ENCODE measurements around the gene ARMC12.
A peak's percentile ranks its signal among the peaks of the same experiment; 100 is the strongest.
"Not testable (repeated sequence)": the region's sequence is repeated elsewhere in the genome, so short reads cannot be mapped to it uniquely, and the experiment has no call there.

The ARMC12 gene

DNA sequence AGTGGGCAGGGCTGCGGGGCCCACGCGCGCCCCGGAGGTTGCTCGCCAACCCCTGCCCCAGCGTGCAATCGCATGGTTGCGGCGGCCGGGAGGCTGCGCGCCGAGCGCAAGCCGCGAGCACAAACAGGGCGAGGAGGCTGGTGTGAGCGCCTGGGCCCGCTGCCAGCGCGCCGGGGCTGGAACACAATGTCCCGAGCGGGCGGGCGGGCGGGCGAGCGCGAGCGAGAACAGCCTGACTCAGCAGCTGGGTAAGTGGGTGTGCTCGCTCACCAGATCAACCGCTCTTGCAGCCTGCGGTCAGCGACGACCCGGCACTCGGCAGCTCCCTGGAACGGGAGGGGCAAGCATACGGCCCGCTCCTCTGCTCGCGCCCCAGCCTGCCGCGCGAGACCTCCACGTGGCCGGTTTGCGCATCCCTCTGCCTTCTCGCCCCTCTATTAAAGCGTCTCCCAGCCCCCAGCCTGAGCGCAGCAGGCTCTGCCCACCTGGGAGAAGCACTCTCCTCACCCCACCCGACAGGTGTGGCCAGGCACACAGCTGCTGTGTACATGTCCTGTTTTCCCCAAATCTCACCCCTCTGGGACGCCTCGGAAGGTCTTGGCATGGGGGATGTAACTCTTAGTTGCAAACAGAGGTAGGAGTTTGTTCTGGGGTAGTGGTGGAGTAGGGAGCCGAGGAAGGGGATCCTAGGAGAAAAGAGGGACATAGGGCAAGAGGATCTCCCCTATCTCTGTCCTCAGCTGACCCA is 8.7 kb upstream of the ARMC12 start:
- H3K4me1 ChIP-seq (ENCODE audit: insufficient read depth, low read length): peaks cover 45% of the 10 kb centered on the region
- H3K9ac ChIP-seq (ENCODE audit: low read depth, low read length): peak overlapping the region; percentile 93
- WGBS: 2% methylated on average over 57 of the region's 57 CpGs
- no peaks in the 10 kb centered on the region for H3K36me3 ChIP-seq (ENCODE audit: insufficient read depth, low read length)
- H3K4me3 ChIP-seq (ENCODE audit: low read length): peak overlapping the region; percentile 80
- peak overlapping the region; percentile 80 for H3K27ac ChIP-seq (ENCODE audit: low read depth, low read length)
- peaks cover 2% of the 10 kb centered on the region; the same call in 1 of the 2 replicates for H3K27me3 ChIP-seq (ENCODE audit: insufficient read depth, low read length)
- no peaks in the 10 kb centered on the region for H3K9me3 ChIP-seq (ENCODE audit: insufficient read depth, low read depth, low read length)

- Histone ChIP-seq H3K27me3 (ENCODE audit: insufficient read depth, low read length) (peaks cover 2% of the 10 kb centered on the region; the same call in 1 of the 2 replicates), H3K36me3 (ENCODE audit: insufficient read depth, low read length) (no peaks in the 10 kb centered on the region), H3K27ac (ENCODE audit: low read depth, low read length) (no peak overlapping the region), H3K4me3 (ENCODE audit: low read length) (peak overlapping the region; percentile 80), H3K4me1 (ENCODE audit: insufficient read depth, low read length) (peaks cover 45% of the 10 kb centered on the region), H3K9me3 (ENCODE audit: insufficient read depth, low read depth, low read length) (no peaks in the 10 kb centered on the region), H3K9ac (ENCODE audit: low read depth, low read length) (peak overlapping the region; percentile 93; the same call in 1 of the 2 replicates)
- 58% methylated on average over 11 of the region's 12 CpGs for WGBS
Observed at GRCh38 chr6:35728683-35729678, 7.9 kb upstream of the ARMC12 start.

DNA sequence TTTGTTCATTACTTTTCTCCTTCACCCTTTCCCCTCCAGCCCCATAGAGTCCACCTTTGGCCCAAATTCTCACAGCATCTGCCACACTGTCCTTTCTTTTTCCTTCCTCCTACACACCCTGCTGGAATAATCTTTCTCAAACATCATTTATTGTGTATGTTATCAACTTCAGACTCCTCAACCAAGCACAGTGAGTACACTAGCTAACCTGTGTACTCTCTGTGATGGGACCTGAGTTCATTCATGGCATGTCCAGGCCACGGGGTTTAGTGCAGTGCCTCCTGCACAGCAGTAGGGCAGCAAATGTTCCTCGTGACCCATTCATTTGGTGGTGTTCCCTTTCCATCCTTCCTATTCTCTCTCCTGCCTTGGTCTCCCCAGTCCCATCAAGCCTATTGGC is 7.1 kb upstream of the ARMC12 start:
- H3K4me1 ChIP-seq (ENCODE audit: insufficient read depth, low read length): peaks cover 45% of the 10 kb centered on the region
- H3K9ac ChIP-seq (ENCODE audit: low read depth, low read length): no peak overlapping the region
- H3K4me3 ChIP-seq (ENCODE audit: low read length): no peak overlapping the region
- no peaks in the 10 kb centered on the region for H3K9me3 ChIP-seq (ENCODE audit: insufficient read depth, low read depth, low read length)
- no peaks in the 10 kb centered on the region for H3K36me3 ChIP-seq (ENCODE audit: insufficient read depth, low read length)
- no peak overlapping the region for H3K27ac ChIP-seq (ENCODE audit: low read depth, low read length)
- H3K27me3 ChIP-seq (ENCODE audit: insufficient read depth, low read length): peaks cover 2% of the 10 kb centered on the region; the same call in 1 of the 2 replicates
- WGBS: 42% methylated on average over 2 of the region's 2 CpGs

DNA sequence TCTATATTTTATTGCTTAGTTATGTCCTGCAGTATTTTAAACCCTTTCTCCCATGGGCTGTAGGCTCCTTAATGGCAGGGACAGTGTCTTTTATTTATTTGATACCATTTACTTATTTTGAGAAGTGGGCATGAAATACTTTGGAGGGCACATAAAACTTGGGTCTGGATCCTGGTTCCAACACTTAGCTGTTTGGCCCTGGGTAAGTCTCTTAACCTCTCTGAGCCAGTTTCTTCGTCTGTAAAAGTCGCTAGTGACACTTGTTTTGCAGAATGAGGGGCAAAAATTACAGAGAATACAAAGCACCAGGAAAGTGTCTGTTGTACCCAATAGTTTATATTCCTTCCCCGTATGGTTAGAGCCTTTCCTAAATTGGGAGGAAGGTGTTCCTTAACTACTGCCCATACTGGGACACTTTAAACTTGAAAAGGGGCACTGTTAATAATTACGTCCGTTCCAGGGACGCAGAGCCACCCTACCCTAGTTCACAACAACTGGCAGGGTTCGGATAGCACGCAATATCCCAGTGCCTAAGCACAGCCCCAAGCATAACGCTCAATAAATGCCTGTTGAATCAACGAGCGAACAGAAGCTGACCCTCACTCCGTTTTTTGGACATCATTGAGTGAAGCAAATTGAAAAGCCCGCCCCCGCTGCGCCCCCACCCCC is 6.0 kb upstream of the ARMC12 start:
- peaks cover 37% of the 10 kb centered on the region for H3K4me1 ChIP-seq (ENCODE audit: insufficient read depth, low read length)
- WGBS: 8% methylated on average over 12 of the region's 15 CpGs
- H3K9ac ChIP-seq (ENCODE audit: low read depth, low read length): no peak overlapping the region; the same call in 1 of the 2 replicates
- no peaks in the 10 kb centered on the region for H3K9me3 ChIP-seq (ENCODE audit: insufficient read depth, low read depth, low read length)
- no peaks in the 10 kb centered on the region for H3K36me3 ChIP-seq (ENCODE audit: insufficient read depth, low read length)
- H3K27ac ChIP-seq (ENCODE audit: low read depth, low read length): peak overlapping the region; percentile 96; the same call in 1 of the 2 replicates
- peaks cover 2% of the 10 kb centered on the region; the same call in 1 of the 2 replicates for H3K27me3 ChIP-seq (ENCODE audit: insufficient read depth, low read length)
- H3K4me3 ChIP-seq (ENCODE audit: low read length): peak overlapping the region; percentile 82

- Histone ChIP-seq H3K27ac (ENCODE audit: low read depth, low read length) (peak overlapping the region; percentile 100), H3K36me3 (ENCODE audit: insufficient read depth, low read length) (no peaks in the 10 kb centered on the region), H3K9me3 (ENCODE audit: insufficient read depth, low read depth, low read length) (no peaks in the 10 kb centered on the region), H3K9ac (ENCODE audit: low read depth, low read length) (peak overlapping the region; percentile 71), H3K4me3 (ENCODE audit: low read length) (peak overlapping the region; percentile 82), H3K4me1 (ENCODE audit: insufficient read depth, low read length) (peaks cover 35% of the 10 kb centered on the region), H3K27me3 (ENCODE audit: insufficient read depth, low read length) (no peaks in the 10 kb centered on the region)
- WGBS: 0% methylated on average over 23 of the region's 23 CpGs
Observed at GRCh38 chr6:35731414-35731735, 5.5 kb upstream of the ARMC12 start.

GRCh38 chr6:35731736-35732532 is 4.9 kb upstream of the ARMC12 start:
- H3K27ac ChIP-seq (ENCODE audit: low read depth, low read length): peak overlapping the region; percentile 100
- H3K27me3 ChIP-seq (ENCODE audit: insufficient read depth, low read length): no peaks in the 10 kb centered on the region
- no peaks in the 10 kb centered on the region for H3K36me3 ChIP-seq (ENCODE audit: insufficient read depth, low read length)
- peak overlapping the region; percentile 71 for H3K9ac ChIP-seq (ENCODE audit: low read depth, low read length)
- peaks cover 30% of the 10 kb centered on the region for H3K4me1 ChIP-seq (ENCODE audit: insufficient read depth, low read length)
- H3K4me3 ChIP-seq (ENCODE audit: low read length): peak overlapping the region; percentile 82
- under 1% methylated on average over 55 of the region's 61 CpGs for WGBS
- no peaks in the 10 kb centered on the region for H3K9me3 ChIP-seq (ENCODE audit: insufficient read depth, low read depth, low read length)

DNA sequence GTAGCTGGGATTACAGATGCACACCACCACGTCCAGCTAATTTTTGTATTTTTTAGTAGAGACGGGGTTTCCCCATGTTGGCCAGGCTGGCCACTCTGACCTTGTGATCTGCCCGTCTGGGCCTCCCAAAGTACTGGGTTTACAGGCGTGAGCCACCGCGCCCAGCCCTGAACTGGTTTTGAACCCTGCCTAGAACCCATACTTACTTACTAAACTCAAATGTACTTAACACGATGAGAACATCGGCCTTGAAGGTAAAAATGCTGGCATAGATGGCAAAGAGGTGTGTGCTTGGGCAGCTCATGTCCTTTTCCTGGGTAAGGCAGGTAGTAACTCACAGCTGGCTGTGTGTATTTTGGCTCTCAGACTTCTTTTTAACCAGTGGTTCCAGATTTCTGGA is 3.2 kb upstream of the ARMC12 start:
- H3K27ac ChIP-seq (ENCODE audit: low read depth, low read length): no peak overlapping the region
- no peak overlapping the region for H3K4me3 ChIP-seq (ENCODE audit: low read length)
- H3K9me3 ChIP-seq (ENCODE audit: insufficient read depth, low read depth, low read length): no peaks in the 10 kb centered on the region
- H3K9ac ChIP-seq (ENCODE audit: low read depth, low read length): no peak overlapping the region
- peaks cover 25% of the 10 kb centered on the region for H3K4me1 ChIP-seq (ENCODE audit: insufficient read depth, low read length)
- WGBS: 96% methylated on average over 8 of the region's 8 CpGs
- no peaks in the 10 kb centered on the region for H3K36me3 ChIP-seq (ENCODE audit: insufficient read depth, low read length)
- H3K27me3 ChIP-seq (ENCODE audit: insufficient read depth, low read length): no peaks in the 10 kb centered on the region

GRCh38 chr6:35734319-35734718 is 2.5 kb upstream of the ARMC12 start:
- not testable (repeated sequence) for H3K27me3 ChIP-seq (ENCODE audit: insufficient read depth, low read length); H3K9me3 ChIP-seq (ENCODE audit: insufficient read depth, low read depth, low read length); H3K36me3 ChIP-seq (ENCODE audit: insufficient read depth, low read length); H3K9ac ChIP-seq (ENCODE audit: low read depth, low read length); H3K4me3 ChIP-seq (ENCODE audit: low read length); H3K27ac ChIP-seq (ENCODE audit: low read depth, low read length)
- H3K4me1 ChIP-seq (ENCODE audit: insufficient read depth, low read length): peaks cover 24% of the 10 kb centered on the region
- 92% methylated on average over 12 of the region's 12 CpGs for WGBS

DNA sequence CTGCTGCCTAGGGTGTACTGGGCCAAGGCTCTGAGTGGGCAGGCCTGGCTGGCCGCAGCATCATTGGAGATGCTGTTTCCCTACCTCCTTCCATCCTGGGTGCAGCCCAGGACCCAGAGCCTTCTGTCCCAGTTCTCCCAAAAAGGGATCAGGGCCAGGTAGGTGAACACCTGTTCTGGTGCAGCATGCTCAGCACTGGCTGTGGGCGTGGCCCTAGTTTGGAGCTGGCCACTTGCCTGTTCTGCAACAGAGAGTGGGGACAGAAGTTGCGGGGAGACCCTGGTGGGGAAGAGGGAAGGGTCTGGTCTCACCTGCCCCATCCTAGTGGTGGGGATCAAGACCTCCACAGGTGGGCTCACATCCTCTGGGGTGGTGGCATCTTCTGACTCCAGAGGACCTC is 1.4 kb upstream of the ARMC12 start:
- Histone ChIP-seq H3K27me3 (ENCODE audit: insufficient read depth, low read length) (no peaks in the 10 kb centered on the region), H3K9ac (ENCODE audit: low read depth, low read length) (no peak overlapping the region), H3K9me3 (ENCODE audit: insufficient read depth, low read depth, low read length) (no peaks in the 10 kb centered on the region), H3K4me1 (ENCODE audit: insufficient read depth, low read length) (peaks cover 30% of the 10 kb centered on the region), H3K36me3 (ENCODE audit: insufficient read depth, low read length) (no peaks in the 10 kb centered on the region), H3K4me3 (ENCODE audit: low read length) (no peak overlapping the region), H3K27ac (ENCODE audit: low read depth, low read length) (no peak overlapping the region)
- WGBS: 94% methylated on average over 3 of the region's 3 CpGs

GRCh38 chr6:35736253-35736894 is 458 bp upstream of the ARMC12 start:
- H3K9ac ChIP-seq (ENCODE audit: low read depth, low read length): no peak overlapping the region
- 76% methylated on average over 7 of the region's 8 CpGs for WGBS
- peaks cover 37% of the 10 kb centered on the region for H3K4me1 ChIP-seq (ENCODE audit: insufficient read depth, low read length)
- H3K4me3 ChIP-seq (ENCODE audit: low read length): no peak overlapping the region
- no peaks in the 10 kb centered on the region for H3K9me3 ChIP-seq (ENCODE audit: insufficient read depth, low read depth, low read length)
- H3K36me3 ChIP-seq (ENCODE audit: insufficient read depth, low read length): no peaks in the 10 kb centered on the region
- no peak overlapping the region for H3K27ac ChIP-seq (ENCODE audit: low read depth, low read length)
- no peaks in the 10 kb centered on the region for H3K27me3 ChIP-seq (ENCODE audit: insufficient read depth, low read length)

Measured in HUES64 (cell line).